Mucosa of rectum (tissue), 2 donors: Measurements from ENCODE around the gene CPT1A.

Experiments
- H3K27ac ChIP-seq, 2 donors: one replicate each; pipeline ENCODE4 v1.7.0; 2013; ENCODE audit warnings: inconsistent platforms in 2 of 2, low read depth in 2 of 2, low read length in 2 of 2
- H3K27me3 ChIP-seq, 2 donors: one replicate each; pipeline ENCODE4 v1.7.0; 2013; ENCODE audit warnings: low read length in 2 of 2; ENCODE audit not compliant: control insufficient read depth in 2 of 2, insufficient read depth in 2 of 2
- H3K36me3 ChIP-seq, 2 donors: one replicate each; pipeline ENCODE4 v1.7.0; 2013; ENCODE audit warnings: low read length in 2 of 2; ENCODE audit not compliant: control insufficient read depth in 2 of 2, insufficient read depth in 2 of 2
- H3K4me1 ChIP-seq, 2 donors: one replicate each; pipeline ENCODE4 v1.7.0; 2013; ENCODE audit warnings: low read length in 2 of 2, mild to moderate bottlenecking in 1 of 2; ENCODE audit not compliant: control insufficient read depth in 2 of 2, insufficient read depth in 2 of 2
- H3K4me3 ChIP-seq, 2 donors: one replicate each; pipeline ENCODE4 v1.7.0; 2013; ENCODE audit warnings: low read length in 2 of 2
- H3K9ac ChIP-seq, 2 donors: one replicate each; pipeline ENCODE4 v1.7.0; 2013; ENCODE audit warnings: low read length in 2 of 2, low read depth in 1 of 2, mild to moderate bottlenecking in 1 of 2
- H3K9me3 ChIP-seq, 2 donors: one replicate each; pipeline ENCODE4 v1.7.0; 2013; ENCODE audit warnings: low read length in 2 of 2; ENCODE audit not compliant: control insufficient read depth in 2 of 2
- donor health status: healthy.
- donor health status: Normal muscosa, but diverticular disease.

Gene CPT1A

DNA sequence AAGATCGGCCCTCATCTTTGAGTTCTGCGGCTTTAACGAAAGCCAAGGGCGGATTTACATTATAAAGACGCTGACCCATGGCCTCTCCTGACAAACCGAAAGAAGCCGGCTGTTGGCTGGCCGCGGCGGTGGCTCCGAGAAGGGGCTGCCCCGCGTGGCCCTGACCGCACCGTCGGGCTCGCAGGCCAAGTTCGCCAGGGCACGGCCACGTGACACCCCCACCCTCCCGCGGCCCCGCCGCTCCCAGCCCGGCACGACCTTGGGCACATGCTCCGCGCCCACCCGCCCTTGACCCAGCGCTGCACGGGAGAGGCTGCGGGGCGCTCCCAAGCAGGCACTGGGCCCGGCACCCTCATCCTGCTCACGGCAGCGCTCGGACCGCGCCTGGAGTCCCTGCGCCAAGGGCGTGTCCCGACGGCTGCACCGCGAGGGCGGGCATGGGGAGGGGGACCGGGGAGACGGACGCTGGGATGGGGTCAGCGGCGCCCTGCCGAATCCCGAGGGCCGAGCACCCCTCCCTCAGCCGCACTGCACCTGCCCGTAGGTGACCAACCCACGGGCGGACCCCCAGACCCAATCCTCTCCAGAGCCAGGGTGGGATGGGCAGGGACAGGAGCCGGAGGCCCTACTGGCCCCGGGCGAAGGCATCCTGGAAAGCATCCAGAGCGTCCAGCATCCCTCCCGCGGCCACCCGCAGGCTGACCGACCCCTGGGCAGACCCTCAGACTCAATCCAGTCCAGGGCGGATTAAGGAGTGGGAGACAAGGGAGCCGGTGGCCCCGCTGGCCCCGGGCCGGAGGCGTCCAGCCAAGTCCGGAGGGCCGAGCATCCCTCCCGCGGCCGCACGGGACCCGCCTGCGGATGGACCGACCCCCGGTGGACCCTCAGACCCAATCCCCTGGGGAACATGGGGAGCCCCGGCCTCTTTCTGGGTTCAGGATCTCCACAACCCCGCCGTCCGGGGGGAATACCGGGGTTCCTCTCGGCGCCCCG, 759 bp downstream of the CPT1A start:
- H3K4me3 ChIP-seq = peak overlapping the region; percentile 81 to 85
- H3K27ac ChIP-seq = peak overlapping the region; percentile 99
- H3K36me3 ChIP-seq = peaks cover 0 to 4% of the 10 kb centered on the region in 2 donors
- H3K27me3 ChIP-seq = no peaks in the 10 kb centered on the region
- peak overlapping the region; percentile 94 to 95 for H3K9ac ChIP-seq
- peaks cover 49 to 56% of the 10 kb centered on the region in 2 donors for H3K4me1 ChIP-seq
- H3K9me3 ChIP-seq = no peaks in the 10 kb centered on the region

DNA sequence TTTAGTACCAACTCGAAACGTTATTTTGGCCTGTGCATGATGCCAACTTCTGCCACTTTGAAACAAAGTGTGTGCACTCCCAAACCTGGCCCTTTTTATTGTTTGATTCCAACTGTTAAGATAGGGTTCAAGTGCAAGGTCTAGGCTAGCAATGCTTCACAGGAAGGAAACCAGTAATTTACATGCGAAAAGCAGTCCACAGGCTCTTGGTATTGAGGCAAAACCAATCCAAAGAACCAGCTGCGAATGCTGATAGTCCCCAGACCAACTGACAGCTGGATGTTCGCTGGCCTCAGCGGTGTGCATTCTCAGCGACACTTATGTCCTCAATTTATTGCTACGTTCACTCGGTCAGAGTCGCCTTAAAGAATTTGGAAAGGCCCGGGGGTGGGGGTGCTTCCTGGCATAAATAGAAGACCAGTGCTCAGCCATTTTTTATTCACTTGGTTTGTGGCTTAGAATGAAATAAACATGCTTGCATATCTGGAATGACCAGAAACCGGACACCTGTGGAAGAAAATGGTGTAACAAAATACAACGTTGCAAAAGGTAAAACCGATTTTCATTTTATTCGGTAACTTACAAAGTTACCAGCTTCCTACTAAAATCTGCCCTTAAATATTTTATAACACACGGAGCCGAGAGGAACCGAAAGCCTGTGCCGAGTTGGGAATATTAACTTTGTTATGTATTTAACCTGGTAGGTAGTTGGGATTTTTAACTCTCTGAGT, 1.6 kb downstream of the CPT1A start:
- H3K4me1 ChIP-seq = peaks cover 58 to 64% of the 10 kb centered on the region in 2 donors

DNA sequence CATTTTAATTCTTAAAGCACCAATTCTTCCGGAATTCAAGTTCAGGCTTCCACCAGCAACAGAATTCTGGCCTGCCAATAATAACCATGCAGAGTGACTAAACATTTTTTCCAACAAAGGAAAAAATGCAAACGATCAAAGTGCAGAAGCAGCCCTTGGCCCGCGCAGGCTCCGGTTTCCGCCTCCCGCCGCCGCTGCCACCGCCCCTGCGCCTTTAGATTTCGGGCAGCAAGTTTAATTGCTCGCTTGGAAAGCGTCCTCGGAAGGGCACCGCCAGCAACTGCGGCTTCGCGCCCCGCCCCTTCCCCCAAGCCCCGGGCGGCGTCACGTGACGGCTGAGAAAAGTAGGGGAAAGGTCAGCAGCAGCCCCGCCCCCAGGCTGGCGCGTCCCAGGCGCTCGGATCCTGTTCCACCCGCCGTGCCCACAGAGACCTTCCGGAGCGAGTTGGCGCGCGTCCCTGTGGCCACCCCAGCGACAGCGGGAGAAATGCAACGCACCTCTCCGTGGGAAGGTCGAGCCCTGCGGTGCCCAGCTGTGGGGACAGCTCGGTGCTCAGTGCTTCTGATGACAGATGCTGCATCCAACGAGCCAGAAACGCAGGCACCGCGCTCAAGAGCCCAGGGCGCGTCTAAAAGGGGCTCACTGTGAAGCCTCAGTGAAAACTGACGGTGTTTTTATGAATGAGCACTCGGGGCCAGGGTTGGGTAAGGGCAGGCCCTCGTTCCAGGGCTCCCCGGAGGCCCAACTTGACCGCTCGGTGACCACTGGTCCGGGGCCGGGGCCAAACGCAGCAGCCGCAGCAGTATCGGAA, 2.5 kb downstream of the CPT1A start:
- peak overlapping the region; percentile 81 to 85 for H3K4me3 ChIP-seq
- H3K9ac ChIP-seq = peak overlapping the region; percentile 94 to 95
- H3K27ac ChIP-seq = peak overlapping the region; percentile 99
- H3K4me1 ChIP-seq = peaks cover 57 to 71% of the 10 kb centered on the region in 2 donors
- H3K27me3 ChIP-seq = no peaks in the 10 kb centered on the region
- H3K9me3 ChIP-seq = no peaks in the 10 kb centered on the region
- peaks cover 0 to 7% of the 10 kb centered on the region in 2 donors for H3K36me3 ChIP-seq

More for the DNA sequence above, 1.6 kb downstream of the CPT1A start:
- peak overlapping the region; percentile 81 to 85 for H3K4me3 ChIP-seq
- H3K27ac ChIP-seq = peak overlapping the region; percentile 99
- H3K27me3 ChIP-seq = no peaks in the 10 kb centered on the region
- peak overlapping the region; percentile 94 to 95 for H3K9ac ChIP-seq
- H3K9me3 ChIP-seq = no peaks in the 10 kb centered on the region
- peaks cover 0 to 7% of the 10 kb centered on the region in 2 donors for H3K36me3 ChIP-seq

- Histone ChIP-seq H3K36me3 (peaks cover 0 to 7% of the 10 kb centered on the region in 2 donors), H3K4me1 (peaks cover 54 to 70% of the 10 kb centered on the region in 2 donors), H3K27me3 (no peaks in the 10 kb centered on the region), H3K9ac (peak overlapping the region; percentile 76 to 81), H3K27ac (peak overlapping the region; percentile 99), H3K4me3 (peak overlapping the region; percentile 54 to 77), H3K9me3 (no peaks in the 10 kb centered on the region)
Measured at GRCh38 chr11:68838572-68838964, 3.1 kb downstream of the CPT1A start.

GRCh38 chr11:68837583-68838571, 3.8 kb downstream of the CPT1A start:
- Histone ChIP-seq H3K4me1 (peaks cover 54 to 69% of the 10 kb centered on the region in 2 donors), H3K27ac (peak overlapping the region; percentile 99), H3K9ac (peak overlapping the region; percentile 76 to 81), H3K27me3 (no peaks in the 10 kb centered on the region), H3K4me3 (peak overlapping the region; percentile 54 to 77), H3K9me3 (no peaks in the 10 kb centered on the region), H3K36me3 (peaks cover 0 to 10% of the 10 kb centered on the region in 2 donors)

DNA sequence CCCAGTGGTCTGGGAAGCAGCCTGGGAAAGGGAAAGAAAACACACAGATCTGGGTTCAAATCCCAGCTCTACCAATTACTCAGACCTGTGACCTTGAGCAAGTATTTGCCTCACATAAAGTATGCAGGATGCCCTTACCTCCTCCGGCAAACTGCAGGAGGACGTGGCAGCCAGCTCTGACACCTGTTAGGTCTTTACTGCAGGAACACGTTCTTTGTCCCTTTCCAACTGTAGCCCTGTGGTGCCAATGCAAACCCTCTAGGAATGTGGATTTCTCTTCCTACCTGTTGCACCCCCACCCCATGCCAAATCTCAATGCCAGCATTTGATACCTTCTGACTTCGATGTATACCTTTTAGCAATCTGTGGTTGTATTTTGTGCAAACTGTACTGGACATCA, 6.0 kb downstream of the CPT1A start:
- Histone ChIP-seq H3K36me3 (peaks cover 0 to 14% of the 10 kb centered on the region in 2 donors), H3K27me3 (no peaks in the 10 kb centered on the region), H3K27ac (peak overlapping the region; percentile 74 to 82), H3K4me3 (peak overlapping the region in 1 of 2 donors; percentile 22), H3K9me3 (no peaks in the 10 kb centered on the region), H3K4me1 (peaks cover 62 to 83% of the 10 kb centered on the region in 2 donors), H3K9ac (peak overlapping the region; percentile 6 to 18)

DNA sequence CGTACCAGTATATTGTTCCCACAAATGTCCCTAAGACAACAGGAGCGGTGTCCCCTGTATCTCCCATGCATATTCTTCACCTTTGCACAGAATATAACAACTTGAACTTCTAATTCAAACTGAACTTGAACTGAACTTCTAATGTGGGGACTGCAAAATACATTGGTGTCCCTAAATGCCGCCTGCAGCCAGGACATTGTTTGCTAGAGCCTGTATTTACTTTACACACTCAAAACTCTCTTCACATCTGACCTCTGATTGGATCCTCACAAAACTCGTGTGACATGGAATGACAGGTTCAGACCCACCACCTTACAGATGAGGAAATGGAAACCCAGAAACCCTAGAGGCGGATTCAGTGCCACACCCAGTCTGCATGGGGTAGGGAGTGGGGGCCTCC, 6.4 kb downstream of the CPT1A start:
- Histone ChIP-seq H3K36me3 (peaks cover 3 to 17% of the 10 kb centered on the region in 2 donors), H3K9me3 (no peaks in the 10 kb centered on the region), H3K4me1 (peaks cover 66 to 87% of the 10 kb centered on the region in 2 donors), H3K9ac (peak overlapping the region; percentile 6 to 41), H3K27me3 (no peaks in the 10 kb centered on the region), H3K27ac (peak overlapping the region; percentile 74 to 82), H3K4me3 (peak overlapping the region in 1 of 2 donors; percentile 13)

- Histone ChIP-seq H3K9ac (peak overlapping the region; percentile 4 to 54), H3K9me3 (no peaks in the 10 kb centered on the region), H3K36me3 (peaks cover 5 to 20% of the 10 kb centered on the region in 2 donors), H3K27me3 (no peaks in the 10 kb centered on the region), H3K4me3 (peak overlapping the region in 1 of 2 donors; percentile 22), H3K4me1 (peaks cover 71 to 88% of the 10 kb centered on the region in 2 donors), H3K27ac (peak overlapping the region; percentile 70 to 87)
Measured at GRCh38 chr11:68832476-68833181, 9.1 kb downstream of the CPT1A start.
